Right lobe of liver (tissue), 6 donors: Measurements from ENCODE around the gene ARHGAP42. TPM values are rescaled to one million over a fixed set of nuclear protein-coding genes. Genes with fewer than 3 reads are reported as not detected.

Experiments
- ATAC-seq, 4 donors: fragments of 200-7000 bp; cut with Tn5 transposase; one replicate each; pipeline ENCODE4 v1.9.1; 2020; ENCODE audit warnings: mild to moderate bottlenecking in 4 of 4, moderate library complexity in 4 of 4
- DNase-seq, 3 donors: peaks; one replicate each; pipeline ENCODE4 v3.0.0-alpha.2; 2020
- H3K27ac ChIP-seq, 3 donors: fragments of 200-600 bp; one replicate each; pipeline ENCODE4 v1.8.0; 2022
- H3K27me3 ChIP-seq, 2 donors: fragments of 200-600 bp; one replicate each; pipeline ENCODE4 v1.8.0; 2022
- H3K36me3 ChIP-seq, 4 donors: fragments of 200-600 bp; sonication (generic) in 1 of 4; one replicate each; pipeline versions ENCODE4 v1.5.1 to v1.8.0; 2017 to 2022; ENCODE audit warnings: control low read depth in 1 of 4
- H3K4me1 ChIP-seq, 4 donors: fragments of 200-600 bp; sonication (generic) in 1 of 4; one replicate each; pipeline versions ENCODE4 v1.5.1 to v1.8.0; 2017 to 2022; ENCODE audit warnings: control low read depth in 1 of 4
- H3K4me3 ChIP-seq, 3 donors: fragments of 200-600 bp; one replicate each; pipeline ENCODE4 v1.8.0; 2022
- H3K9me3 ChIP-seq, 4 donors: fragments of 200-600 bp; sonication (generic) in 1 of 4; one replicate each; pipeline versions ENCODE4 v1.5.1 to v1.8.0; 2017 to 2022; ENCODE audit warnings: control low read depth in 1 of 4
- CTCF ChIP-seq, 4 donors: fragments of 200-600 bp in 3 of 4; fragments of 450-650 bp in 1 of 4; IDR thresholded peaks; one replicate each; pipeline versions ENCODE4 v1.5.1 to v1.8.0; 2016 to 2022; ENCODE audit warnings: antibody characterized with exemption in 4 of 4, mild to moderate bottlenecking in 2 of 4
- POLR2A ChIP-seq: fragments of 450-650 bp; IDR thresholded peaks from one replicate; pipeline ENCODE4 v1.6.1; 2017; ENCODE audit warnings: antibody characterized with exemption, mild to moderate bottlenecking
- WGBS: methylation state at CpG from one replicate; pipeline ENCODE4 v1.1.6; 2018; ENCODE audit warnings: low coverage, low lambda C conversion rate; ENCODE audit not compliant: insufficient coverage; ENCODE audit errors: missing lambda C conversion rate; 5-methylcytosine and 5-hydroxymethylcytosine counted together
- intact Hi-C, 2 donors: fragments of 100-400 bp; cut with DNase I; formaldehyde crosslinking; loops; one replicate each; pipeline versions ENCODE4 v1.11.2 to v1.14.1; 2022
- total RNA-seq, 6 experiments: library from RNA; depleted of rRNA in 2 of 6; stranded (reverse); fragments of >200 nt in 2 of 6; fragmentation: NEBNext Ultra II Directional in 3 of 6; extraction: Animal tissue kit (Norgen Biotek cat#: 25700) in 3 of 6; gene quantifications; one replicate each; pipeline versions ENCODE4 v1.1.0 to v1.2.4, GENCODE V29; 2016 to 2023
- donor health status: DM: no; HTN: yes; CAD: no.
- donor health status: DM: no; HTN: no; CAD: no.
- donor health status: DM: no; HTN: no; CAD: no.
- donor health status: DM: no; HTN: yes; CAD: no.
- donor health status: DM: no; HTN: yes; CAD: no.

ARHGAP42 gene
- total RNA-seq, 6 experiments from 2014 or later = 8.7 to 15.8 (median 13.1) TPM

- H3K4me3 ChIP-seq = no peak overlapping the region
- 50% methylated on average over 1 of the region's 1 CpG for WGBS
- peaks cover 0 to 3% (median 0%) of the 10 kb centered on the region in 4 donors for H3K9me3 ChIP-seq
- no peak overlapping the region for H3K27ac ChIP-seq
- ATAC-seq (peak in 1 of 4 donors; percentile 41), DNase-seq (no peak)
- TF ChIP-seq CTCF (IDR thresholded peaks at IDR 0.05) (no peak), POLR2A (no peak)
- intact Hi-C loops = no loop called here
- H3K4me1 ChIP-seq = no peaks in the 10 kb centered on the region
- peaks cover 0 to 43% (median 4%) of the 10 kb centered on the region in 4 donors for H3K36me3 ChIP-seq
- H3K27me3 ChIP-seq = no peaks in the 10 kb centered on the region
These were observed 276.3 kb downstream of the ARHGAP42 start for GRCh38 chr11:100963375-100963774.

- no peak overlapping the region for H3K27ac ChIP-seq
- H3K4me1 ChIP-seq = no peaks in the 10 kb centered on the region
- WGBS = 100% methylated on average over 3 of the region's 3 CpGs
- no peak for DNase-seq
- intact Hi-C loops = no loop called here
- TF ChIP-seq POLR2A = no peak
- no peak for TF ChIP-seq CTCF (IDR thresholded peaks at IDR 0.05)
- H3K27me3 ChIP-seq = no peaks in the 10 kb centered on the region
- H3K4me3 ChIP-seq = no peak overlapping the region
- no peak for ATAC-seq
- H3K9me3 ChIP-seq = peaks cover 0 to 3% (median 0%) of the 10 kb centered on the region in 4 donors
- H3K36me3 ChIP-seq = peaks cover 0 to 43% (median 4%) of the 10 kb centered on the region in 4 donors
These were observed 277.3 kb downstream of the ARHGAP42 start for GRCh38 chr11:100964435-100964834.

- intact Hi-C loops = no loop called here
- H3K4me3 ChIP-seq = no peak overlapping the region
- 100% methylated on average over 1 of the region's 1 CpG for WGBS
These were observed 278.3 kb downstream of the ARHGAP42 start for GRCh38 chr11:100965346-100965745.

GRCh38 chr11:100966366-100966765, 279.3 kb downstream of the ARHGAP42 start:
- intact Hi-C loops = no loop called here

More at GRCh38 chr11:100965346-100965745, 278.3 kb downstream of the ARHGAP42 start:
- ATAC-seq (no peak), DNase-seq (no peak)
- H3K9me3 ChIP-seq = peaks cover 0 to 3% (median 0%) of the 10 kb centered on the region in 4 donors
- no peaks in the 10 kb centered on the region for H3K4me1 ChIP-seq
- H3K36me3 ChIP-seq = peaks cover 0 to 42% (median 4%) of the 10 kb centered on the region in 4 donors
- TF ChIP-seq POLR2A = no peak
- TF ChIP-seq CTCF (IDR thresholded peaks at IDR 0.05) = no peak
- H3K27ac ChIP-seq = no peak overlapping the region
- H3K27me3 ChIP-seq = no peaks in the 10 kb centered on the region

More at GRCh38 chr11:100966366-100966765, 279.3 kb downstream of the ARHGAP42 start:
- no peak for ATAC-seq
- peaks cover 0 to 36% (median 4%) of the 10 kb centered on the region in 4 donors for H3K36me3 ChIP-seq
- peaks cover 0 to 3% (median 0%) of the 10 kb centered on the region in 4 donors for H3K9me3 ChIP-seq
- H3K4me3 ChIP-seq = no peak overlapping the region
- H3K27me3 ChIP-seq = no peaks in the 10 kb centered on the region
- TF ChIP-seq CTCF (IDR thresholded peaks at IDR 0.05) (no peak), POLR2A (no peak)
- no peak overlapping the region for H3K27ac ChIP-seq
- DNase-seq = no peak
- H3K4me1 ChIP-seq = no peaks in the 10 kb centered on the region
